A549 (cell line): ENCODE measurements around the gene ZBTB20. TPM values are rescaled to one million over a fixed set of nuclear protein-coding genes. Genes with fewer than 3 reads are reported as not detected.

Experiments used
- ATAC-seq, 2 experiments: fragments of 200-7000 bp in 1 of 2; fragments of >200 bp in 1 of 2; cut with Nextera tagmentation in 1 of 2; cut with Tn5 transposase in 1 of 2; 3 replicates each; pipeline versions ENCODE4 v1.8.0 to v1.9.1; 2018 to 2020; ENCODE audit warnings: mild to moderate bottlenecking in 1 of 2, moderate library complexity in 1 of 2
- CTCF ChIA-PET: fragments of 300-600 bp; sonication (Branson Sonifier 250); formaldehyde crosslinking; extraction: SDS; loops from one replicate; lab custom pipeline; 2021; ENCODE audit warnings: antibody characterized with exemption, inconsistent platforms; lab: Yijun Ruan, JAX
- POLR2A ChIA-PET: fragments of 350-600 bp; formaldehyde crosslinking; extraction: SDS; loops from one replicate; lab custom pipeline; 2021; ENCODE audit warnings: antibody characterized with exemption, inconsistent platforms; lab: Yijun Ruan, JAX
- DNase-seq, 2 experiments: peaks; one replicate each; pipeline versions ENCODE4 v3.0.0 to v3.0.0-alpha.2; 2011 to 2016; ENCODE audit warnings: low read depth in 1 of 2, low spot score in 1 of 2
- FAIRE-seq: peaks from 2 replicates; lab custom pipeline; 2011; peaks lifted over from hg19 to GRCh38; lab: Jason Lieb, UNC
- H3K27ac ChIP-seq, 2 experiments: fragments of >200 bp; sonication (Bioruptor Twin); formaldehyde crosslinking; 3 replicates each; pipeline ENCODE4 v1.5.1; 2016 to 2017
- H3K4me1 ChIP-seq: fragments of >200 bp; sonication (Bioruptor Twin); formaldehyde crosslinking; 3 replicates; pipeline ENCODE4 v1.6.1; 2016
- H3K4me2 ChIP-seq: fragments of >200 bp; sonication (Bioruptor Twin); formaldehyde crosslinking; 3 replicates; pipeline ENCODE4 v1.6.1; 2016
- H3K4me3 ChIP-seq: fragments of >200 bp; sonication (Bioruptor Twin); formaldehyde crosslinking; 3 replicates; pipeline ENCODE4 v1.5.1; 2016
- H3K9me3 ChIP-seq: fragments of >200 bp; sonication (Bioruptor Twin); formaldehyde crosslinking; 3 replicates; pipeline ENCODE4 v1.6.1; 2016
- BHLHE40 ChIP-seq: IDR thresholded peaks from 2 replicates; pipeline ENCODE4 v1.6.1; 2012; ENCODE audit warnings: low read depth, low read length, inconsistent platforms
- CBX8 ChIP-seq: fragments of 200-600 bp; sonication (generic); IDR thresholded peaks from 2 replicates; pipeline ENCODE4 v1.6.1; 2016
- CEBPB ChIP-seq, 2 experiments: fragments of >200 bp in 1 of 2; sonication (Bioruptor Twin) in 1 of 2; formaldehyde crosslinking in 1 of 2; IDR thresholded peaks; 2 replicates each; pipeline ENCODE4 v1.6.1; 2012 to 2016
- CHD2 ChIP-seq: fragments of 150-350 bp; IDR thresholded peaks from 2 replicates; pipeline ENCODE4 v1.6.1; 2014; ENCODE audit warnings: low read length; ENCODE audit not compliant: partially characterized antibody
- CHD4 ChIP-seq: fragments of 200-600 bp; sonication (generic); IDR thresholded peaks from 2 replicates; pipeline ENCODE4 v1.6.1; 2016; ENCODE audit warnings: antibody characterized with exemption, mild to moderate bottlenecking, borderline replicate concordance
- ESRRA ChIP-seq: fragments of 150-350 bp; IDR thresholded peaks from 2 replicates; pipeline ENCODE4 v1.6.1; 2014; ENCODE audit warnings: mild to moderate bottlenecking, low read length, borderline replicate concordance
- FOSB ChIP-seq: fragments of 250-450 bp; sonication (Bioruptor Pico); IDR thresholded peaks from 2 replicates; pipeline ENCODE4 v1.5.0; 2020; ENCODE audit warnings: mild to moderate bottlenecking, moderate library complexity
- FOSL2 ChIP-seq, 2 experiments: fragments of 450-650 bp in 1 of 2; fragments of >200 bp in 1 of 2; sonication (Bioruptor Twin) in 1 of 2; formaldehyde crosslinking; IDR thresholded peaks; 2 replicates each; pipeline versions ENCODE4 v1.5.0 to v1.6.1; 2016 to 2020; ENCODE audit warnings: mild to moderate bottlenecking in 1 of 2, moderate library complexity in 1 of 2
- FOXS1 ChIP-seq: fragments of 250-450 bp; sonication (Bioruptor Pico); IDR thresholded peaks from 2 replicates; pipeline ENCODE4 v1.5.0; 2020; ENCODE audit warnings: mild to moderate bottlenecking, moderate library complexity
- GATA3 ChIP-seq: IDR thresholded peaks from 2 replicates; pipeline ENCODE4 v1.6.1; 2012; ENCODE audit warnings: borderline replicate concordance
- HDAC2 ChIP-seq: fragments of 200-600 bp; sonication (generic); IDR thresholded peaks from 2 replicates; pipeline ENCODE4 v1.6.1; 2016
- HOXA7 ChIP-seq: fragments of 250-450 bp; sonication (Bioruptor Pico); IDR thresholded peaks from 2 replicates; pipeline ENCODE4 v1.5.0; 2020; ENCODE audit warnings: mild to moderate bottlenecking, moderate library complexity
- HOXB5 ChIP-seq: fragments of 250-450 bp; sonication (Bioruptor Pico); IDR thresholded peaks from 2 replicates; pipeline ENCODE4 v1.5.0; 2020; ENCODE audit warnings: mild to moderate bottlenecking, moderate library complexity
- JUNB ChIP-seq: fragments of >200 bp; sonication (Bioruptor Twin); formaldehyde crosslinking; IDR thresholded peaks from 2 replicates; pipeline ENCODE4 v1.6.1; 2016
- KDM1A ChIP-seq: fragments of 200-600 bp; sonication (generic); IDR thresholded peaks from 2 replicates; pipeline ENCODE4 v1.6.1; 2016; ENCODE audit warnings: low read depth, mild to moderate bottlenecking
- KDM5A ChIP-seq: fragments of 200-600 bp; sonication (generic); IDR thresholded peaks from 2 replicates; pipeline ENCODE4 v1.6.1; 2016; ENCODE audit warnings: antibody characterized with exemption, mild to moderate bottlenecking
- MAFK ChIP-seq: fragments of 450-650 bp; IDR thresholded peaks from 2 replicates; pipeline ENCODE4 v1.6.1; 2014; ENCODE audit not compliant: partially characterized antibody
- MAZ ChIP-seq: fragments of 150-350 bp; IDR thresholded peaks from 2 replicates; pipeline ENCODE4 v1.6.1; 2014; ENCODE audit warnings: antibody characterized with exemption, low read depth, low read length, borderline replicate concordance
- MYC ChIP-seq: IDR thresholded peaks from 2 replicates; pipeline ENCODE4 v1.6.1; 2012; ENCODE audit warnings: mild to moderate bottlenecking, inconsistent platforms, low read length, improper control_type of control experiment, borderline replicate concordance
- NFE2L2 ChIP-seq: fragments of 150-350 bp; conservative IDR thresholded peaks from 2 replicates; pipeline ENCODE4 v1.6.1; 2014; ENCODE audit warnings: low read length
- PHF8 ChIP-seq: fragments of 200-600 bp; sonication (generic); IDR thresholded peaks from 2 replicates; pipeline ENCODE4 v1.6.1; 2016; ENCODE audit warnings: low read depth, mild to moderate bottlenecking, antibody characterized with exemption, moderate library complexity, borderline replicate concordance
- POLR2A ChIP-seq: IDR thresholded peaks from 2 replicates; pipeline ENCODE4 v1.6.1; 2012; ENCODE audit warnings: mild to moderate bottlenecking, low read length
- RARB ChIP-seq: fragments of 250-450 bp; sonication (Bioruptor Pico); IDR thresholded peaks from 2 replicates; pipeline ENCODE4 v1.8.0; 2021; ENCODE audit warnings: mild to moderate bottlenecking, moderate library complexity
- RCOR1 ChIP-seq: fragments of 150-350 bp; IDR thresholded peaks from 2 replicates; pipeline ENCODE4 v1.6.1; 2014; ENCODE audit warnings: antibody characterized with exemption, low read length, low read depth
- RNF2 ChIP-seq: fragments of 200-600 bp; sonication (generic); IDR thresholded peaks from 2 replicates; pipeline ENCODE4 v1.6.1; 2016; ENCODE audit warnings: low read depth, mild to moderate bottlenecking, antibody characterized with exemption, moderate library complexity, borderline replicate concordance
- SMC3 ChIP-seq: fragments of >200 bp; sonication (Bioruptor Twin); formaldehyde crosslinking; IDR thresholded peaks from 3 replicates; pipeline ENCODE4 v1.6.1; 2018; ENCODE audit warnings: inconsistent platforms
- SREBF2 ChIP-seq: fragments of 450-650 bp; IDR thresholded peaks from 2 replicates; pipeline ENCODE4 v1.6.1; 2014; ENCODE audit warnings: mild to moderate bottlenecking, moderate library complexity
- TFCP2L1 ChIP-seq: fragments of 250-450 bp; sonication (Bioruptor Pico); IDR thresholded peaks from 2 replicates; pipeline ENCODE4 v1.5.0; 2021; ENCODE audit warnings: mild to moderate bottlenecking
- ZNF302 ChIP-seq: fragments of 250-450 bp; sonication (Bioruptor Pico); IDR thresholded peaks from 2 replicates; pipeline ENCODE4 v1.9.0; 2021; ENCODE audit warnings: inconsistent platforms, mild to moderate bottlenecking, moderate library complexity
- WGBS: methylation state at CpG from one replicate; pipeline ENCODE4 v1.1.6; 2017; ENCODE audit errors: missing lambda C conversion rate; 5-methylcytosine and 5-hydroxymethylcytosine counted together
- polyA plus RNA-seq, 4 experiments: library from polyadenylated mRNA; depleted of rRNA in 3 of 4; stranded (reverse); fragments of >200 nt; fragmentation: RNase III in 1 of 4; extraction: RNeasy Plus Mini Kit Qiagen cat#74134 plus additional on column Dnase treatment in 1 of 4; gene quantifications; 2 replicates in 3 of 4; 3 replicates in 1 of 4; pipeline ENCODE4 v1.2.3, GENCODE V29; 2011 to 2017
- TF ChIP-seq, protein P1 (sequence below): fragments of >200 bp; sonication (Bioruptor Twin); formaldehyde crosslinking; IDR thresholded peaks from 3 replicates; pipeline ENCODE4 v1.6.1; 2016
- TF ChIP-seq, protein P2 (sequence below): IDR thresholded peaks from 2 replicates; pipeline ENCODE4 v1.6.1; 2012; ENCODE audit warnings: low read depth, borderline replicate concordance
- TF ChIP-seq, protein P3 (sequence below): IDR thresholded peaks from 2 replicates; pipeline ENCODE4 v1.6.1; 2012
- TF ChIP-seq, protein P4 (sequence below): fragments of >200 bp; sonication (Bioruptor Twin); formaldehyde crosslinking; IDR thresholded peaks from 3 replicates; pipeline ENCODE4 v1.5.1; 2016

Gene ZBTB20
- polyA plus RNA-seq, 2 of the 4 experiments (the other 2 are of a cell fraction): 0.85 to 5.0 TPM

DNA sequence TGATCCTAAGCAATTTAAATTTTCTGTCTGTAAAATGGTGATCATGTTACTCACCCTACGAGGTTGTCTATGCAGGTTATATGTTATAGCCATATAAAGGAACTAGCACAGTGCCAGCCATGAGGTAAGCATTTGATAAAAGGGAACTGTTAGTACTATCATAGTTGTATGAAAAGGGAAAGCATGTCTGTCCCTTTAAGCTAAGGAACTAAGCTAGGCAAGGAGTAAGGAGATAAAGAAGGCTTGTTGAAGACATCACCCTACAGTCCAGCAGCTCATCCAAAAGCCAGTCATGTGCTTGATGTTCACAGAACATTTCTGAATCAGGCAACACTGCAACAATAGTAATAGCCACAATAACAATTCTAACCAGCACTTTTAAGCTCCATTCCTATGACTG lies 243.9 kb downstream of the ZBTB20 start:
- ChIA-PET CTCF (no interaction called here), POLR2A (no interaction called here)
- H3K4me3 ChIP-seq: no peak overlapping the region
- WGBS: 11% methylated on average over 1 of the region's 1 CpG
- ATAC-seq: peak; percentile 14 to 49; a peak in 3 of 6 replicates
- peak overlapping the region; percentile 50 to 51; a peak in 5 of 6 replicates for H3K27ac ChIP-seq
- peak overlapping the region; percentile 54 for H3K4me2 ChIP-seq
- peaks cover 43% of the 10 kb centered on the region for H3K4me1 ChIP-seq
- H3K9me3 ChIP-seq: no peaks in the 10 kb centered on the region
- no peak for DNase-seq
- TF ChIP-seq, protein P1, sequence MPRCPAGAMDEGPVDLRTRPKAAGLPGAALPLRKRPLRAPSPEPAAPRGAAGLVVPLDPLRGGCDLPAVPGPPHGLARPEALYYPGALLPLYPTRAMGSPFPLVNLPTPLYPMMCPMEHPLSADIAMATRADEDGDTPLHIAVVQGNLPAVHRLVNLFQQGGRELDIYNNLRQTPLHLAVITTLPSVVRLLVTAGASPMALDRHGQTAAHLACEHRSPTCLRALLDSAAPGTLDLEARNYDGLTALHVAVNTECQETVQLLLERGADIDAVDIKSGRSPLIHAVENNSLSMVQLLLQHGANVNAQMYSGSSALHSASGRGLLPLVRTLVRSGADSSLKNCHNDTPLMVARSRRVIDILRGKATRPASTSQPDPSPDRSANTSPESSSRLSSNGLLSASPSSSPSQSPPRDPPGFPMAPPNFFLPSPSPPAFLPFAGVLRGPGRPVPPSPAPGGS: no peak
- no peak for TF ChIP-seq HOXB5 (CRISPR knock-in tag)
- no peak for TF ChIP-seq CBX8
- TF ChIP-seq ZNF302 (CRISPR knock-in tag): no peak
- TF ChIP-seq SREBF2: no peak
- no peak for TF ChIP-seq CHD4
- no peak for TF ChIP-seq MYC
- TF ChIP-seq MAFK: no peak
- TF ChIP-seq, protein P2, sequence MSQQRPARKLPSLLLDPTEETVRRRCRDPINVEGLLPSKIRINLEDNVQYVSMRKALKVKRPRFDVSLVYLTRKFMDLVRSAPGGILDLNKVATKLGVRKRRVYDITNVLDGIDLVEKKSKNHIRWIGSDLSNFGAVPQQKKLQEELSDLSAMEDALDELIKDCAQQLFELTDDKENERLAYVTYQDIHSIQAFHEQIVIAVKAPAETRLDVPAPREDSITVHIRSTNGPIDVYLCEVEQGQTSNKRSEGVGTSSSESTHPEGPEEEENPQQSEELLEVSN: no peak
- TF ChIP-seq POLR2A: no peak
- TF ChIP-seq FOXS1 (CRISPR knock-in tag): no peak
- no peak for TF ChIP-seq NFE2L2
- no peak for TF ChIP-seq PHF8
- TF ChIP-seq, protein P3, sequence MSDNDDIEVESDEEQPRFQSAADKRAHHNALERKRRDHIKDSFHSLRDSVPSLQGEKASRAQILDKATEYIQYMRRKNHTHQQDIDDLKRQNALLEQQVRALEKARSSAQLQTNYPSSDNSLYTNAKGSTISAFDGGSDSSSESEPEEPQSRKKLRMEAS: no peak
- FAIRE-seq: no peak

DNA sequence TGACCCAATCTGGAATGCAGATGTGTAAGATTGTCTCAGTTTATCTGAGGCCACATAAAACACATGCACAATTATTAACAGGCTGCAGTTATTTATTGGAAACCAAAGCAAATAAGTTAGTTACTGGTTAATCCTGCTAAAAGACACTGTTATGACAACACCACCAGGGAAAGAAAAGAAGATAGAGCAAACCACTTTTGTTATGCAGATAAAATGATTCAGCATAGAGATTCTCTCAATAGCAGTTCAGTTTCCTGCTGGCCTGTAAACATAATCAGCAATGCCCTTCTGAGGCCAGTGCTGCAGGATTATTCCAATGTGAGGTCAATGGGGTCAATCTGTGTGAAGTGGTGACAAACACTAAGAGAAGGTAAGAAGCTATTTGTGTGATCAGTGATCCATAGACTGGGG lies 244.4 kb downstream of the ZBTB20 start:
- Histone ChIP-seq H3K4me3 (no peak overlapping the region), H3K27ac (peak overlapping the region; percentile 50 to 51; a peak in 5 of 6 replicates), H3K4me2 (peak overlapping the region; percentile 54), H3K9me3 (no peaks in the 10 kb centered on the region), H3K4me1 (peaks cover 43% of the 10 kb centered on the region)
- peak; percentile 84 for FAIRE-seq
- peak in 1 of 2 experiments; percentile 73 for DNase-seq
- ATAC-seq: peak; percentile 26 to 78; a peak in 3 of 6 replicates
- TF ChIP-seq RARB (CRISPR knock-in tag) (no peak), POLR2A (no peak), RNF2 (no peak), HOXA7 (CRISPR knock-in tag) (no peak), MYC (no peak), RCOR1 (no peak), TFCP2L1 (CRISPR knock-in tag) (no peak), ESRRA (no peak), MAFK (peak; percentile 5), FOSL2 (IDR thresholded peaks at IDR 0.05) (no peak), FOSL2 (CRISPR knock-in tag; IDR thresholded peaks at IDR 0.05) (peak; percentile 32; the same call in 1 of the 2 replicates), KDM1A (no peak), SMC3 (no peak), GATA3 (peak; percentile 82), HDAC2 (no peak), JUNB (no peak), CEBPB (IDR thresholded peaks at IDR 0.05) (peak in 1 of 2 experiments; percentile 53; a peak in 1 of 4 replicates), FOSB (CRISPR knock-in tag) (no peak), MAZ (no peak), KDM5A (no peak), BHLHE40 (no peak), CHD2 (no peak), FOXS1 (CRISPR knock-in tag) (no peak)
- TF ChIP-seq, protein P1: no peak
- TF ChIP-seq, protein P2: no peak
- TF ChIP-seq, protein P4, sequence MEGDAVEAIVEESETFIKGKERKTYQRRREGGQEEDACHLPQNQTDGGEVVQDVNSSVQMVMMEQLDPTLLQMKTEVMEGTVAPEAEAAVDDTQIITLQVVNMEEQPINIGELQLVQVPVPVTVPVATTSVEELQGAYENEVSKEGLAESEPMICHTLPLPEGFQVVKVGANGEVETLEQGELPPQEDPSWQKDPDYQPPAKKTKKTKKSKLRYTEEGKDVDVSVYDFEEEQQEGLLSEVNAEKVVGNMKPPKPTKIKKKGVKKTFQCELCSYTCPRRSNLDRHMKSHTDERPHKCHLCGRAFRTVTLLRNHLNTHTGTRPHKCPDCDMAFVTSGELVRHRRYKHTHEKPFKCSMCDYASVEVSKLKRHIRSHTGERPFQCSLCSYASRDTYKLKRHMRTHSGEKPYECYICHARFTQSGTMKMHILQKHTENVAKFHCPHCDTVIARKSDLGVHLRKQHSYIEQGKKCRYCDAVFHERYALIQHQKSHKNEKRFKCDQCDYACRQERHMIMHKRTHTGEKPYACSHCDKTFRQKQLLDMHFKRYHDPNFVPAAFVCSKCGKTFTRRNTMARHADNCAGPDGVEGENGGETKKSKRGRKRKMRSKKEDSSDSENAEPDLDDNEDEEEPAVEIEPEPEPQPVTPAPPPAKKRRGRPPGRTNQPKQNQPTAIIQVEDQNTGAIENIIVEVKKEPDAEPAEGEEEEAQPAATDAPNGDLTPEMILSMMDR: no peak
- TF ChIP-seq, protein P3: 0 out of 2 replicates have a peak, but pooled peaks have one; percentile 39
- POLR2A ChIA-PET: no interaction called here
- CTCF ChIA-PET: no interaction called here
